Endothelial cell of umbilical vein (primary cell): ENCODE results near the gene MAP4K2. TPM values are rescaled to one million over a fixed set of nuclear protein-coding genes. Genes with fewer than 3 reads are reported as not detected.

Experiments used
- BruUV-seq: library from RNA; stranded (reverse); fragments of 400-500 nt; replicated peaks from 2 replicates; lab custom pipeline; 2021; lab: Mats Ljungman, UMichigan
- CTCF ChIA-PET: fragments of 300-600, 350-600 bp; sonication (Branson Sonifier 250); formaldehyde crosslinking; loops from one replicate; lab custom pipeline; 2021; ENCODE audit warnings: antibody characterized with exemption, inconsistent platforms; lab: Charles Lee
- POLR2A ChIA-PET: fragments of 300-600, 350-600 bp; sonication (Branson Sonifier 250); formaldehyde crosslinking; loops from one replicate; lab custom pipeline; 2021; ENCODE audit warnings: antibody characterized with exemption, inconsistent platforms; lab: Charles Lee
- DNase-seq: peaks from one replicate; pipeline ENCODE4 v3.0.0-alpha.2; 2011; ENCODE audit warnings: low read depth, low spot score
- FAIRE-seq: peaks from 2 replicates; lab custom pipeline; 2011; peaks lifted over from hg19 to GRCh38; lab: Jason Lieb, UNC
- H2AFZ ChIP-seq: 2 replicates; pipeline ENCODE4 v1.6.0; 2012; ENCODE audit warnings: low read depth, low read length, control low read depth, inconsistent platforms
- H3K27ac ChIP-seq: 2 replicates; pipeline ENCODE4 v1.5.1; 2011; ENCODE audit warnings: low read depth, mild to moderate bottlenecking, control low read depth, low read length, moderate library complexity; ENCODE audit not compliant: insufficient read depth
- H3K27me3 ChIP-seq, 2 experiments: 2 replicates each; pipeline versions ENCODE4 v1.6.0 to v1.6.1; 2011; ENCODE audit warnings: low read length in 2 of 2, mixed read lengths in 1 of 2; ENCODE audit not compliant: control insufficient read depth in 2 of 2, insufficient read depth in 2 of 2
- H3K36me3 ChIP-seq, 2 experiments: 2 replicates in 1 of 2; 3 replicates in 1 of 2; pipeline ENCODE4 v1.5.1; 2011; ENCODE audit warnings: low read length in 2 of 2, mild to moderate bottlenecking in 1 of 2, moderate library complexity in 1 of 2; ENCODE audit not compliant: control insufficient read depth in 2 of 2, insufficient read depth in 2 of 2; ENCODE audit errors: extremely low read depth in 1 of 2
- H3K4me1 ChIP-seq: 3 replicates; pipeline ENCODE4 v1.5.1; 2011; ENCODE audit warnings: mild to moderate bottlenecking, low read length; ENCODE audit not compliant: control insufficient read depth, insufficient read depth; ENCODE audit errors: extremely low read depth
- H3K4me2 ChIP-seq: 2 replicates; pipeline ENCODE4 v1.6.1; 2011; ENCODE audit warnings: low read length, control low read depth, mixed read lengths; ENCODE audit not compliant: insufficient read depth
- H3K4me3 ChIP-seq, 3 experiments: fragments of 200-600 bp in 1 of 3; sonication (generic), shearing (Covaris generic) in 1 of 3; replicated peaks in 1 of 3; 2 replicates each; pipeline ENCODE4 v1.5.1; 2011 to 2016; ENCODE audit warnings: control low read depth in 3 of 3, low read length in 3 of 3, mild to moderate bottlenecking in 2 of 3, inconsistent platforms in 1 of 3, low read depth in 1 of 3, moderate library complexity in 1 of 3; ENCODE audit not compliant: insufficient read depth in 1 of 3
- H3K79me2 ChIP-seq: 2 replicates; pipeline ENCODE4 v1.6.0; 2012; ENCODE audit warnings: low read length, inconsistent platforms; ENCODE audit not compliant: control insufficient read depth, insufficient read depth
- H3K9ac ChIP-seq: replicated peaks from 2 replicates; pipeline ENCODE3; 2011; ENCODE audit warnings: low read length, control low read depth; ENCODE audit not compliant: insufficient read depth; ENCODE audit errors: extremely low read depth
- H3K9me1 ChIP-seq: replicated peaks from 3 replicates; pipeline ENCODE4 v1.6.0; 2011; ENCODE audit warnings: mild to moderate bottlenecking, low read length; ENCODE audit not compliant: control insufficient read depth, insufficient read depth; ENCODE audit errors: extremely low read depth
- H3K9me3 ChIP-seq: replicated peaks from 2 replicates; pipeline ENCODE4 v1.5.1; 2012; ENCODE audit warnings: low read length, inconsistent platforms; ENCODE audit not compliant: control insufficient read depth, insufficient read depth
- H4K20me1 ChIP-seq: replicated peaks from 2 replicates; pipeline ENCODE3; 2011; ENCODE audit warnings: mild to moderate bottlenecking, low read length; ENCODE audit not compliant: control insufficient read depth, insufficient read depth; ENCODE audit errors: extremely low read depth
- CTCF ChIP-seq, 2 donors: IDR thresholded peaks; 1 replicate in 1 of 2; 2 replicates in 1 of 2; pipeline ENCODE4 v1.5.1; 2011; ENCODE audit warnings: low read length in 2 of 2, mild to moderate bottlenecking in 2 of 2, moderate library complexity in 2 of 2, control low read depth in 1 of 2, inconsistent platforms in 1 of 2, low read depth in 1 of 2; ENCODE audit not compliant: insufficient read depth in 1 of 2; ENCODE audit errors: extremely low read depth in 1 of 2
- EZH2 ChIP-seq: IDR thresholded peaks from 2 replicates; pipeline ENCODE4 v1.6.1; 2012; ENCODE audit warnings: borderline replicate concordance, low read depth, mild to moderate bottlenecking, moderate library complexity, low read length, inconsistent platforms; ENCODE audit not compliant: severe bottlenecking
- FOS ChIP-seq: IDR thresholded peaks from 2 replicates; pipeline ENCODE4 v1.6.1; 2011; ENCODE audit warnings: mild to moderate bottlenecking, low read length, moderate library complexity, borderline replicate concordance; ENCODE audit not compliant: insufficient read depth
- GATA2 ChIP-seq: IDR thresholded peaks from 2 replicates; pipeline ENCODE4 v1.7.0; 2011; ENCODE audit warnings: low read depth, mild to moderate bottlenecking, moderate library complexity, mixed read lengths, low read length; ENCODE audit not compliant: insufficient read length, insufficient read depth
- JUN ChIP-seq: IDR thresholded peaks from 2 replicates; pipeline ENCODE4 v1.6.1; 2011; ENCODE audit warnings: borderline replicate concordance, low read depth; ENCODE audit not compliant: insufficient read length, insufficient read depth
- MAX ChIP-seq: IDR thresholded peaks from 2 replicates; pipeline ENCODE4 v1.6.1; 2011; ENCODE audit not compliant: insufficient read depth, insufficient read length
- MYC ChIP-seq: IDR thresholded peaks from one replicate; pipeline ENCODE4 v1.6.1; 2011; ENCODE audit warnings: mild to moderate bottlenecking, low read depth, low read length
- POLR2A ChIP-seq: IDR thresholded peaks from 2 replicates; pipeline ENCODE4 v1.6.1; 2012; ENCODE audit warnings: low read depth, mild to moderate bottlenecking, control low read depth, low read length
- POLR2AphosphoS5 ChIP-seq: IDR thresholded peaks from 2 replicates; pipeline ENCODE4 v1.6.1; 2012; ENCODE audit warnings: low read depth, mild to moderate bottlenecking, control low read depth, low read length, moderate library complexity; ENCODE audit not compliant: insufficient read depth
- dilution Hi-C: fragments of 300-500 bp; cut with MboI; formaldehyde crosslinking; loops from one replicate; pipeline ENCODE4 v1.15.0; 2019; ENCODE audit warnings: low sequenced_read_pairs; ENCODE audit not compliant: extremely low pct_ligation_motif_present
- intact Hi-C: fragments of 100-400 bp; cut with micrococcal nuclease; formaldehyde crosslinking; loops from one replicate; pipeline ENCODE4 v1.10.0; 2022
- polyA plus RNA-seq, 4 experiments: library from polyadenylated mRNA; depleted of rRNA in 3 of 4; stranded (reverse) in 3 of 4; unstranded in 1 of 4; fragments of >200 nt; gene quantifications; 2 replicates each; pipeline versions ENCODE4 v1.2.1 to v1.2.3, GENCODE V29; 2011 to 2012; ENCODE audit warnings: missing spikeins in 1 of 4
- total RNA-seq: library from RNA; stranded (reverse); gene quantifications from 2 replicates; pipeline ENCODE4 v1.2.3, GENCODE V29; 2021

The MAP4K2 gene
- total and polyA plus RNA-seq, 2 donors (not counting 3 experiments of a cell fraction or from before 2014, with no cell fraction given), result 43.3 to 44.0 TPM

GRCh38 chr11:64758330-64759079 is 44.5 kb downstream of the MAP4K2 start:
- dilution Hi-C loops, result no loop called here
- H3K27me3 ChIP-seq, result no peaks in the 10 kb centered on the region
- no peaks in the 10 kb centered on the region for H3K9me3 ChIP-seq
- CTCF ChIA-PET, result no interaction called here
- H3K27ac ChIP-seq, result no peak overlapping the region
- peaks cover 8 to 11% of the 10 kb centered on the region in 2 experiments for H3K36me3 ChIP-seq
- intact Hi-C loops, result no loop called here
- BruUV-seq, result no TSS peak
- no peak overlapping the region for H2AFZ ChIP-seq
- H3K79me2 ChIP-seq, result no peaks in the 10 kb centered on the region
- POLR2A ChIA-PET, result no interaction called here
- no peak overlapping the region for H3K4me3 ChIP-seq
- no peaks in the 10 kb centered on the region for H3K9me1 ChIP-seq
- TF ChIP-seq POLR2A, result no peak
- TF ChIP-seq POLR2AphosphoS5, result no peak
- TF ChIP-seq GATA2, result no peak
- no peak for TF ChIP-seq JUN
- no peak for TF ChIP-seq EZH2
- no peak for TF ChIP-seq MYC
- no peak for TF ChIP-seq MAX
- no peak for TF ChIP-seq FOS
- TF ChIP-seq CTCF (IDR thresholded peaks at IDR 0.05; ENCODE audit: extremely low read depth in 1 of 2, insufficient read depth in 1 of 2, low read depth in 1 of 2, low read length in 2 of 2), result no peak
- H4K20me1 ChIP-seq, result no peaks in the 10 kb centered on the region
- FAIRE-seq, result no peak
- peaks cover 9% of the 10 kb centered on the region for H3K4me1 ChIP-seq
- no peak for DNase-seq
- no peak overlapping the region for H3K9ac ChIP-seq
- no peak overlapping the region for H3K4me2 ChIP-seq
